Measurements from ENCODE around the gene LRCH1. TPM values are rescaled to one million over a fixed set of nuclear protein-coding genes. Genes with fewer than 3 reads are reported as not detected.
"Not testable (repeated sequence)": the region's sequence is repeated elsewhere in the genome, so short reads cannot be mapped to it uniquely, and the experiment has no call there.

The LRCH1 gene
- 10 to 100 TPM; 14.7 to 15.3 TPM for total RNA-seq

GRCh38 chr13:46552889-46553520, at the start of gene LRCH1:
LRCH1 (plus strand) TSS chr13:46553170; CDS start chr13:46553397, 227 bp downstream.
- peak within 1 kb of the TSS; percentile 87 for H3K27ac Mint-ChIP-seq
- H3K27me3 Mint-ChIP-seq = peaks cover 7% of the 10 kb centered on the region
- H3K4me3 Mint-ChIP-seq = peak within 1 kb of the TSS; percentile 85
- H3K9me3 Mint-ChIP-seq = no peaks in the 10 kb centered on the region
- H3K36me3 Mint-ChIP-seq (ENCODE audit: low read depth) = no peaks in the 10 kb centered on the region
- peak; percentile 79 for ATAC-seq (replicated peaks)
- peaks cover 26% of the 10 kb centered on the region for H3K4me1 Mint-ChIP-seq

- H3K27me3 Mint-ChIP-seq = peaks cover 4% of the 10 kb centered on the region
- no peak overlapping the region for H3K4me3 Mint-ChIP-seq
- no peak for ATAC-seq (replicated peaks)
- no peaks in the 10 kb centered on the region for H3K4me1 Mint-ChIP-seq
- H3K36me3 Mint-ChIP-seq (ENCODE audit: low read depth) = no peaks in the 10 kb centered on the region
- H3K9me3 Mint-ChIP-seq = no peaks in the 10 kb centered on the region
- H3K27ac Mint-ChIP-seq = no peak overlapping the region
Measured at GRCh38 chr13:46504036-46504435, 48.9 kb upstream of the LRCH1 start.

- H3K4me1 Mint-ChIP-seq = no peaks in the 10 kb centered on the region
- no peak overlapping the region for H3K27ac Mint-ChIP-seq
- H3K27me3 Mint-ChIP-seq = peaks cover 8% of the 10 kb centered on the region
- H3K4me3 Mint-ChIP-seq = no peak overlapping the region
- no peak for ATAC-seq (replicated peaks)
- no peaks in the 10 kb centered on the region for H3K36me3 Mint-ChIP-seq (ENCODE audit: low read depth)
- H3K9me3 Mint-ChIP-seq = no peaks in the 10 kb centered on the region
Measured at GRCh38 chr13:46507981-46508380, 45.0 kb upstream of the LRCH1 start.

- ATAC-seq (replicated peaks) = no peak
- Mint-ChIP-seq H3K4me1 (no peaks in the 10 kb centered on the region), H3K27ac (no peak overlapping the region), H3K9me3 (no peaks in the 10 kb centered on the region), H3K36me3 (ENCODE audit: low read depth) (no peaks in the 10 kb centered on the region), H3K4me3 (no peak overlapping the region), H3K27me3 (peaks cover 14% of the 10 kb centered on the region)
Measured at GRCh38 chr13:46509981-46510380, 43.0 kb upstream of the LRCH1 start.

- H3K27me3 Mint-ChIP-seq = peaks cover 31% of the 10 kb centered on the region
- ATAC-seq (replicated peaks) = no peak
- H3K4me3 Mint-ChIP-seq = no peak overlapping the region
- H3K36me3 Mint-ChIP-seq (ENCODE audit: low read depth) = no peaks in the 10 kb centered on the region
- H3K27ac Mint-ChIP-seq = no peak overlapping the region
- H3K4me1 Mint-ChIP-seq = no peaks in the 10 kb centered on the region
- peaks cover 4% of the 10 kb centered on the region for H3K9me3 Mint-ChIP-seq
Measured at GRCh38 chr13:46515803-46516202, 37.2 kb upstream of the LRCH1 start.

GRCh38 chr13:46516599-46517338, 36.2 kb upstream of the LRCH1 start:
- H3K4me3 Mint-ChIP-seq = no peak overlapping the region
- H3K36me3 Mint-ChIP-seq (ENCODE audit: low read depth) = no peaks in the 10 kb centered on the region
- ATAC-seq (replicated peaks) = no peak
- no peak overlapping the region for H3K27ac Mint-ChIP-seq
- H3K4me1 Mint-ChIP-seq = no peaks in the 10 kb centered on the region
- peaks cover 4% of the 10 kb centered on the region for H3K9me3 Mint-ChIP-seq
- peaks cover 31% of the 10 kb centered on the region for H3K27me3 Mint-ChIP-seq

- H3K27me3 Mint-ChIP-seq = peaks cover 31% of the 10 kb centered on the region
- not testable (repeated sequence) for H3K4me1 Mint-ChIP-seq; H3K36me3 Mint-ChIP-seq (ENCODE audit: low read depth); H3K9me3 Mint-ChIP-seq; ATAC-seq (replicated peaks); H3K27ac Mint-ChIP-seq; H3K4me3 Mint-ChIP-seq
Measured at GRCh38 chr13:46517748-46518147, 35.2 kb upstream of the LRCH1 start.

GRCh38 chr13:46519182-46519581, 33.8 kb upstream of the LRCH1 start:
- Mint-ChIP-seq H3K9me3 (peaks cover 4% of the 10 kb centered on the region), H3K36me3 (ENCODE audit: low read depth) (no peaks in the 10 kb centered on the region), H3K4me3 (no peak overlapping the region), H3K27me3 (peaks cover 31% of the 10 kb centered on the region), H3K27ac (no peak overlapping the region), H3K4me1 (no peaks in the 10 kb centered on the region)
- ATAC-seq (replicated peaks) = no peak

- no peaks in the 10 kb centered on the region for H3K36me3 Mint-ChIP-seq (ENCODE audit: low read depth)
- no peak overlapping the region for H3K4me3 Mint-ChIP-seq
- no peaks in the 10 kb centered on the region for H3K4me1 Mint-ChIP-seq
- no peak for ATAC-seq (replicated peaks)
- no peak overlapping the region for H3K27ac Mint-ChIP-seq
- peaks cover 4% of the 10 kb centered on the region for H3K9me3 Mint-ChIP-seq
- peaks cover 27% of the 10 kb centered on the region for H3K27me3 Mint-ChIP-seq
Measured at GRCh38 chr13:46520166-46520565, 32.8 kb upstream of the LRCH1 start.

- H3K27ac Mint-ChIP-seq = no peak overlapping the region
- H3K36me3 Mint-ChIP-seq (ENCODE audit: low read depth) = no peaks in the 10 kb centered on the region
- H3K27me3 Mint-ChIP-seq = peaks cover 29% of the 10 kb centered on the region
- no peaks in the 10 kb centered on the region for H3K4me1 Mint-ChIP-seq
- H3K9me3 Mint-ChIP-seq = no peaks in the 10 kb centered on the region
- no peak for ATAC-seq (replicated peaks)
- H3K4me3 Mint-ChIP-seq = no peak overlapping the region
Measured at GRCh38 chr13:46521486-46521885, 31.5 kb upstream of the LRCH1 start.

- H3K4me1 Mint-ChIP-seq = no peaks in the 10 kb centered on the region
- H3K36me3 Mint-ChIP-seq (ENCODE audit: low read depth) = no peaks in the 10 kb centered on the region
- no peak overlapping the region for H3K4me3 Mint-ChIP-seq
- no peaks in the 10 kb centered on the region for H3K9me3 Mint-ChIP-seq
- peaks cover 25% of the 10 kb centered on the region for H3K27me3 Mint-ChIP-seq
- no peak overlapping the region for H3K27ac Mint-ChIP-seq
- no peak for ATAC-seq (replicated peaks)
Measured at GRCh38 chr13:46521921-46522747, 30.8 kb upstream of the LRCH1 start.

- no peaks in the 10 kb centered on the region for H3K9me3 Mint-ChIP-seq
- no peak overlapping the region for H3K27ac Mint-ChIP-seq
- H3K27me3 Mint-ChIP-seq = peaks cover 20% of the 10 kb centered on the region
- no peak for ATAC-seq (replicated peaks)
- H3K36me3 Mint-ChIP-seq (ENCODE audit: low read depth) = no peaks in the 10 kb centered on the region
- no peak overlapping the region for H3K4me3 Mint-ChIP-seq
- no peaks in the 10 kb centered on the region for H3K4me1 Mint-ChIP-seq
Measured at GRCh38 chr13:46522748-46523030, 30.3 kb upstream of the LRCH1 start.

GRCh38 chr13:46523972-46524752, 28.8 kb upstream of the LRCH1 start:
- Mint-ChIP-seq H3K4me3 (no peak overlapping the region), H3K27ac (no peak overlapping the region), H3K4me1 (no peaks in the 10 kb centered on the region), H3K9me3 (no peaks in the 10 kb centered on the region), H3K27me3 (peaks cover 16% of the 10 kb centered on the region), H3K36me3 (ENCODE audit: low read depth) (no peaks in the 10 kb centered on the region)
- ATAC-seq (replicated peaks) = no peak

GRCh38 chr13:46526100-46526735, 26.8 kb upstream of the LRCH1 start:
- Mint-ChIP-seq H3K4me1 (peaks cover 6% of the 10 kb centered on the region), H3K27me3 (peaks cover 14% of the 10 kb centered on the region), H3K36me3 (ENCODE audit: low read depth) (no peaks in the 10 kb centered on the region), H3K27ac (no peak overlapping the region), H3K9me3 (no peaks in the 10 kb centered on the region), H3K4me3 (no peak overlapping the region)
- no peak for ATAC-seq (replicated peaks)
